Sigmoid colon (tissue), 7 donors: ENCODE measurements around the gene USB1. TPM values are rescaled to one million over a fixed set of nuclear protein-coding genes. Genes with fewer than 3 reads are reported as not detected.

ENCODE experiments used
- DNase-seq: peaks from one replicate; pipeline ENCODE4 v3.0.0-alpha.2; 2019
- H3K27ac ChIP-seq, 4 donors: fragments of 200-600 bp; sonication (generic); one replicate each; pipeline ENCODE4 v1.5.1; 2016 to 2019; ENCODE audit warnings: mild to moderate bottlenecking in 1 of 4
- H3K27me3 ChIP-seq, 3 donors: fragments of 200-600 bp; sonication (generic); one replicate each; pipeline ENCODE4 v1.5.1; 2019; ENCODE audit warnings: mild to moderate bottlenecking in 1 of 3
- H3K36me3 ChIP-seq, 4 donors: fragments of 200-600 bp; sonication (generic); one replicate each; pipeline ENCODE4 v1.5.1; 2016 to 2019
- H3K4me1 ChIP-seq, 4 donors: fragments of 200-600 bp; sonication (generic); one replicate each; pipeline ENCODE4 v1.5.1; 2017 to 2019
- H3K4me3 ChIP-seq, 4 donors: fragments of 200-600 bp; sonication (generic); one replicate each; pipeline ENCODE4 v1.5.1; 2017 to 2019; ENCODE audit warnings: mild to moderate bottlenecking in 2 of 4, moderate library complexity in 1 of 4
- H3K9me3 ChIP-seq, 4 donors: fragments of 200-600 bp in 3 of 4; sonication (generic) in 3 of 4; one replicate each; pipeline versions ENCODE4 v1.5.1 to v1.6.1; 2013 to 2019
- EP300 ChIP-seq, 4 donors: sonication (generic); formaldehyde crosslinking; IDR thresholded peaks; one replicate each; pipeline ENCODE4 v1.6.1; 2017; ENCODE audit warnings: antibody characterized with exemption in 4 of 4
- POLR2A ChIP-seq, 2 donors: fragments of 450-650 bp; IDR thresholded peaks; one replicate each; pipeline ENCODE4 v1.6.1; 2016; ENCODE audit warnings: antibody characterized with exemption in 2 of 2, mild to moderate bottlenecking in 2 of 2, moderate library complexity in 2 of 2
- POLR2AphosphoS5 ChIP-seq, 4 donors: sonication (generic); formaldehyde crosslinking; IDR thresholded peaks; one replicate each; pipeline ENCODE4 v1.6.1; 2017; ENCODE audit warnings: antibody characterized with exemption in 4 of 4
- WGBS, 2 donors: extraction: QIAGEN DNeasy Blood & Tissue Kit; methylation state at CpG; one replicate each; pipeline ENCODE4 v1.1.7; 2013; 5-methylcytosine and 5-hydroxymethylcytosine counted together
- intact Hi-C: fragments of 100-400 bp; cut with DNase I; formaldehyde crosslinking; loops from one replicate; pipeline ENCODE4 v1.15.1; 2023
- polyA plus RNA-seq, 3 donors: library from polyadenylated mRNA; stranded (reverse); fragments of 200-250 nt; gene quantifications; one replicate each; pipeline ENCODE4 v1.2.3, GENCODE V29; 2013
- total RNA-seq, 4 donors: library from RNA; depleted of rRNA; stranded (reverse); fragments of >200 nt; gene quantifications; one replicate each; pipeline ENCODE4 v1.1.0, GENCODE V29; 2016
- TF ChIP-seq, protein P1 (sequence below), 4 experiments: fragments of 450-650 bp in 3 of 4; fragments of 200-600 bp in 1 of 4; IDR thresholded peaks; one replicate each; pipeline ENCODE4 v1.5.1; 2016 to 2019; ENCODE audit warnings: antibody characterized with exemption in 4 of 4, mild to moderate bottlenecking in 3 of 4, moderate library complexity in 2 of 4
- donor health status: healthy with polysubstance abuse.
- donor health status: Bipolar disorder and iron deficiency.
- donor health status: healthy.

The USB1 gene
- total and polyA plus RNA-seq, 7 donors = 19.9 to 44.9 (median 36.6) TPM

DNA sequence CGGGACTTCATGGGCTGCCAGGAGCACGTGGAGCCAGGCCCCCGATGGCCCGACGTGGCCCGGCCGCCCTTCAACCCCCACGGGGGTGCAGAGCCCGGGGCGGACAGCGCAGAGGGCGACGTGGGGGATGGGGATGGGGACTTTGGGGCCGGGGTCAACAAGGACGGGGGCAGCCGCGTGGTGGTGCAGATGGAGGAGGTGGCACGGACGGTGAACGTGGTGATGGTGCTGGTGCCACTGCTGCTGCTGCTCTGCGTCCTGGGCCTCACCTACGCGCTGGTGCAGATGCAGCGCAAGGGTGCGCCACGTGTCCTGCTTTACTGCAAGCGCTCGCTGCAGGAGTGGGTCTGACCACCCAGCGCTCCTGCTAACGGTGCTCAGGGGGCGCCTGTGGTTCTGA lies 43.9 kb downstream of the USB1 start:
- WGBS, 2 donors = 91% methylated on average over 31 of the region's 31 CpGs
- no peak for DNase-seq
- no peaks in the 10 kb centered on the region for H3K9me3 ChIP-seq
- no peaks in the 10 kb centered on the region for H3K27me3 ChIP-seq
- TF ChIP-seq EP300 (IDR thresholded peaks at IDR 0.05) (no peak), POLR2AphosphoS5 (IDR thresholded peaks at IDR 0.05) (no peak), POLR2A (IDR thresholded peaks at IDR 0.05) (no peak)
- TF ChIP-seq, protein P1, sequence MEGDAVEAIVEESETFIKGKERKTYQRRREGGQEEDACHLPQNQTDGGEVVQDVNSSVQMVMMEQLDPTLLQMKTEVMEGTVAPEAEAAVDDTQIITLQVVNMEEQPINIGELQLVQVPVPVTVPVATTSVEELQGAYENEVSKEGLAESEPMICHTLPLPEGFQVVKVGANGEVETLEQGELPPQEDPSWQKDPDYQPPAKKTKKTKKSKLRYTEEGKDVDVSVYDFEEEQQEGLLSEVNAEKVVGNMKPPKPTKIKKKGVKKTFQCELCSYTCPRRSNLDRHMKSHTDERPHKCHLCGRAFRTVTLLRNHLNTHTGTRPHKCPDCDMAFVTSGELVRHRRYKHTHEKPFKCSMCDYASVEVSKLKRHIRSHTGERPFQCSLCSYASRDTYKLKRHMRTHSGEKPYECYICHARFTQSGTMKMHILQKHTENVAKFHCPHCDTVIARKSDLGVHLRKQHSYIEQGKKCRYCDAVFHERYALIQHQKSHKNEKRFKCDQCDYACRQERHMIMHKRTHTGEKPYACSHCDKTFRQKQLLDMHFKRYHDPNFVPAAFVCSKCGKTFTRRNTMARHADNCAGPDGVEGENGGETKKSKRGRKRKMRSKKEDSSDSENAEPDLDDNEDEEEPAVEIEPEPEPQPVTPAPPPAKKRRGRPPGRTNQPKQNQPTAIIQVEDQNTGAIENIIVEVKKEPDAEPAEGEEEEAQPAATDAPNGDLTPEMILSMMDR (IDR thresholded peaks at IDR 0.05) = no peak
- intact Hi-C loops = no loop called here
- H3K36me3 ChIP-seq = peaks cover 0 to 48% (median 8%) of the 10 kb centered on the region in 4 donors
- no peak overlapping the region for H3K4me3 ChIP-seq
- H3K4me1 ChIP-seq = no peaks in the 10 kb centered on the region
- no peak overlapping the region for H3K27ac ChIP-seq

GRCh38 chr16:58046054-58046881 lies 45.1 kb downstream of the USB1 start:
- TF ChIP-seq, protein P1 (IDR thresholded peaks at IDR 0.05) = no peak
- TF ChIP-seq POLR2AphosphoS5 (IDR thresholded peaks at IDR 0.05) = no peak
- no peak for TF ChIP-seq EP300 (IDR thresholded peaks at IDR 0.05)
- H3K27ac ChIP-seq = no peak overlapping the region
- intact Hi-C loops = no loop called here
- no peaks in the 10 kb centered on the region for H3K9me3 ChIP-seq
- peaks cover 0 to 36% (median 7%) of the 10 kb centered on the region in 4 donors for H3K36me3 ChIP-seq
- no peaks in the 10 kb centered on the region for H3K4me1 ChIP-seq
- no peak overlapping the region for H3K4me3 ChIP-seq
- H3K27me3 ChIP-seq = no peaks in the 10 kb centered on the region
- DNase-seq = no peak
- 65 to 78% methylated on average over 16 of the region's 16 CpGs for WGBS, 2 donors

- Histone ChIP-seq H3K4me1 (no peaks in the 10 kb centered on the region), H3K4me3 (no peak overlapping the region), H3K36me3 (peaks cover 0 to 30% (median 5%) of the 10 kb centered on the region in 4 donors), H3K27me3 (no peaks in the 10 kb centered on the region), H3K9me3 (no peaks in the 10 kb centered on the region), H3K27ac (no peak overlapping the region)
- no peak for DNase-seq
- intact Hi-C loops = no loop called here
- WGBS, 2 donors = 26 to 65% methylated on average over 6 of the region's 6 CpGs
- TF ChIP-seq, protein P1 (IDR thresholded peaks at IDR 0.05) = no peak
- TF ChIP-seq POLR2AphosphoS5 (IDR thresholded peaks at IDR 0.05) (no peak), EP300 (IDR thresholded peaks at IDR 0.05) (no peak), POLR2A (IDR thresholded peaks at IDR 0.05) (no peak)
Measured at GRCh38 chr16:58046936-58047335, 45.7 kb downstream of the USB1 start.

GRCh38 chr16:58047557-58048348 lies 46.5 kb downstream of the USB1 start:
- H3K27me3 ChIP-seq = no peaks in the 10 kb centered on the region
- no peak for DNase-seq
- 80 to 83% methylated on average over 19 of the region's 19 CpGs for WGBS, 2 donors
- H3K9me3 ChIP-seq = no peaks in the 10 kb centered on the region
- TF ChIP-seq, protein P1 (IDR thresholded peaks at IDR 0.05) = no peak
- TF ChIP-seq POLR2A (IDR thresholded peaks at IDR 0.05) = no peak
- no peaks in the 10 kb centered on the region for H3K4me1 ChIP-seq
- H3K4me3 ChIP-seq = no peak overlapping the region
- H3K36me3 ChIP-seq = peaks cover 0 to 22% (median 3%) of the 10 kb centered on the region in 4 donors
- intact Hi-C loops = no loop called here
- peak overlapping the region in 2 of 4 donors; percentile 13 to 20 for H3K27ac ChIP-seq
